Stimulated activated CD4-positive, alpha-beta T cell treated with anti-CD3 and anti-CD28 coated beads, Interleukin-1b, Interleukin-23, amount 100 ng/mL, for 48 hours (primary cell): ENCODE results near the gene ARID4A.
"Not testable (repeated sequence)": the region's sequence is repeated elsewhere in the genome, so short reads cannot be mapped to it uniquely, and the experiment has no call there.

ENCODE experiments used
- DNase-seq: peaks from one replicate; pipeline ENCODE4 v3.0.0-alpha.2; 2020

The ARID4A gene, protein sequence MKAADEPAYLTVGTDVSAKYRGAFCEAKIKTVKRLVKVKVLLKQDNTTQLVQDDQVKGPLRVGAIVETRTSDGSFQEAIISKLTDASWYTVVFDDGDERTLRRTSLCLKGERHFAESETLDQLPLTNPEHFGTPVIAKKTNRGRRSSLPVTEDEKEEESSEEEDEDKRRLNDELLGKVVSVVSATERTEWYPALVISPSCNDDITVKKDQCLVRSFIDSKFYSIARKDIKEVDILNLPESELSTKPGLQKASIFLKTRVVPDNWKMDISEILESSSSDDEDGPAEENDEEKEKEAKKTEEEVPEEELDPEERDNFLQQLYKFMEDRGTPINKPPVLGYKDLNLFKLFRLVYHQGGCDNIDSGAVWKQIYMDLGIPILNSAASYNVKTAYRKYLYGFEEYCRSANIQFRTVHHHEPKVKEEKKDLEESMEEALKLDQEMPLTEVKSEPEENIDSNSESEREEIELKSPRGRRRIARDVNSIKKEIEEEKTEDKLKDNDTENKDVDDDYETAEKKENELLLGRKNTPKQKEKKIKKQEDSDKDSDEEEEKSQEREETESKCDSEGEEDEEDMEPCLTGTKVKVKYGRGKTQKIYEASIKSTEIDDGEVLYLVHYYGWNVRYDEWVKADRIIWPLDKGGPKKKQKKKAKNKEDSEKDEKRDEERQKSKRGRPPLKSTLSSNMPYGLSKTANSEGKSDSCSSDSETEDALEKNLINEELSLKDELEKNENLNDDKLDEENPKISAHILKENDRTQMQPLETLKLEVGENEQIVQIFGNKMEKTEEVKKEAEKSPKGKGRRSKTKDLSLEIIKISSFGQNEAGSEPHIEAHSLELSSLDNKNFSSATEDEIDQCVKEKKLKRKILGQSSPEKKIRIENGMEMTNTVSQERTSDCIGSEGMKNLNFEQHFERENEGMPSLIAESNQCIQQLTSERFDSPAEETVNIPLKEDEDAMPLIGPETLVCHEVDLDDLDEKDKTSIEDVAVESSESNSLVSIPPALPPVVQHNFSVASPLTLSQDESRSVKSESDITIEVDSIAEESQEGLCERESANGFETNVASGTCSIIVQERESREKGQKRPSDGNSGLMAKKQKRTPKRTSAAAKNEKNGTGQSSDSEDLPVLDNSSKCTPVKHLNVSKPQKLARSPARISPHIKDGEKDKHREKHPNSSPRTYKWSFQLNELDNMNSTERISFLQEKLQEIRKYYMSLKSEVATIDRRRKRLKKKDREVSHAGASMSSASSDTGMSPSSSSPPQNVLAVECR

GRCh38 chr14:58298477-58299400 lies at the start of gene ARID4A:
ARID4A (plus strand) TSS chr14:58298555; CDS start chr14:58299855, 1,300 bp downstream.
- DNase-seq, result peak; percentile 88

GRCh38 chr14:58249611-58250010 lies 48.7 kb upstream of the ARID4A start:
- DNase-seq, result no peak

- DNase-seq, result no peak
These were observed 40.2 kb upstream of the ARID4A start for GRCh38 chr14:58258156-58258555.

DNA sequence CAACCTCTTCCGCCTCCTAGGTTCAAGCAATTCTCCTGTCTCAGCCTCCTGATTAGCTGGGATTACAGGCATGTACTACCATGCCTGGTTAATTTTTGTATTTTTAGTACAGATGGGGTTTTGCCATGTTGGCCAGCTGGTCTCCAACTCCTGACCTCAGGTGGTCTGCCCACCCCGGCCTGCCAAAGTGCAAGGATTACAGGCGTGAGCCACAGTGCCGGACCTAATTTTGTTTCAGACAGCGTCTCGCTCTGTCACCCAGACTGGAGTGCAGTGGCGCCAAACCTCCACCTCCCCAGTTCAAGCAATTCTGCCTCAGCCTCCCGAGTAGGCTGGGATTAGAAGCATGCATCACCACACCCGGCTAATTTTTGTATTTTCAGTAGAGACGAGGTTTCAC lies 36.4 kb upstream of the ARID4A start:
- DNase-seq, result not testable (repeated sequence)

DNA sequence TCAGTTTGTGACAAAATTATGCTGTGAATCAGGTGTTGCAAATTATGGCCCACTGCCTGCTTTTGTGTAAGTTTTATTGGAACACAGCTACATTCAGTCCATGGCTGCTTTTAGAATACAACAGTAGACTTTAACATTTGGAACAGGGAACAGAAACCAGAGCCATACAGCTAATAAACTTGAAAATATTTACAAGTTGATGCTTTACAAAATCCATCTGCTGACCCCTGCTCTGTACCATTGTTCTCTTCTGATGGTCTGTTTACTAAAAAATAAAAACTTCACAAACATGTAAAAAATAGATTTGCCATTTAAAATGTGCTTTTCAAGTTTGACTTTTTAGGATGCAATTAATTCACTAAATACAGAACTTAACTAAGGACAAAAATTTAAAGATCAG lies 33.0 kb upstream of the ARID4A start:
- DNase-seq, result no peak

DNA sequence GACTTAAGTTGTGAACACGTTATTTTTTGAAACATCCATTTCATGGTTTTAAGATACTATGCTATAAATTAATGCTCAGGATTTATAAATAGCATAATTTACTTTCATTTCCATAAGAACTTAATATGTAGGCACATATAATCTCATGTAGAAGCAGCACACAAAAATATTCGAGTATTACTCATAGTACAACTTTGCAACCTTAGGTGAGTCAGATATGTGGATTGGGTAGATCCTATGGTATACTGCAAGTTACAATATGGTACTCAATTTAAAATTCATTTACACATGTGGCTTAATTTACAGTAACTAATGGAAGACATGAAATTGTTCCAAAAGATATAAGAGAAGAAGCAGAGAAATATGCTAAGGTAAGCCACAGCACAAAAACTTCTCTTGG lies 27.7 kb upstream of the ARID4A start:
- no peak for DNase-seq

- no peak for DNase-seq
These were observed 25.6 kb upstream of the ARID4A start for GRCh38 chr14:58272588-58273372.

DNA sequence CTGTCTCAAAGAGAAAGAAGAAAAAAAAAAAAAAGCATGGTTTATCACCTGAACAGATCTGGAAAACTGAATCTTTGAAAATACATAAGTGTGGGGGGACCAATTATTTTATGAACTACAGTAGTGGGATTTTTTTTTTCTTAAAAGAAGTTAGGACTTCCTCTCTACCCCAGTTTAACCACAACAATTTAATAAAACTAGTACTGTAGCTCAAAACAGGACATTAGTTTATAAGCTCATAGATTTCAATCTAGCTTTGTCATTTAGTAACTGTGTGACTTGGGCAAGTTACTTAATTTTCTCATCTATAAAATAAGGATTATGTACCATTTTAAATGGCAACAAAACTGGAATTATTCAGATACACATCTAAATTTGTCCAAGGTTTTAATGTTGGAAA lies 23.5 kb upstream of the ARID4A start:
- DNase-seq, result no peak

- no peak for DNase-seq
These were observed 22.7 kb upstream of the ARID4A start for GRCh38 chr14:58275527-58276190.

DNA sequence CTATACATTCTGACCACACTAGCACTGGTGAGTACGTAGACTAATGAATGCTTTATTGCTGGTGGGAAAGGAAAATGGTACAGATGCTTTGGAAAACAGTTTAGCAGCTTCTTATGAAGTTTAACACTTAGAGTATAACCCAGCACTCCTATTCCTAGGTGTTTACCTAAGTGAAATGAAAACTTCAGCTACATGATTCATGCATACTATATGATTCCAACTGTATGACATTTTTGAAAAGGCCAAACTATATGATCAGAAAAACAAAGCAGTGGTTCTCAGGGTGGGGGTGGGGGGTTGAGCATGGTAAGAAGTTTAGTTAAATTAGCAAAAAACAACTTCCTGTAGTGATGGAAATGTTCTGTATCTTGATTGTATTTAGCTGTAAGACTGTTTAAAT lies 22.1 kb upstream of the ARID4A start:
- no peak for DNase-seq

- DNase-seq, result no peak
These were observed 20.2 kb upstream of the ARID4A start for GRCh38 chr14:58278177-58278576.

DNA sequence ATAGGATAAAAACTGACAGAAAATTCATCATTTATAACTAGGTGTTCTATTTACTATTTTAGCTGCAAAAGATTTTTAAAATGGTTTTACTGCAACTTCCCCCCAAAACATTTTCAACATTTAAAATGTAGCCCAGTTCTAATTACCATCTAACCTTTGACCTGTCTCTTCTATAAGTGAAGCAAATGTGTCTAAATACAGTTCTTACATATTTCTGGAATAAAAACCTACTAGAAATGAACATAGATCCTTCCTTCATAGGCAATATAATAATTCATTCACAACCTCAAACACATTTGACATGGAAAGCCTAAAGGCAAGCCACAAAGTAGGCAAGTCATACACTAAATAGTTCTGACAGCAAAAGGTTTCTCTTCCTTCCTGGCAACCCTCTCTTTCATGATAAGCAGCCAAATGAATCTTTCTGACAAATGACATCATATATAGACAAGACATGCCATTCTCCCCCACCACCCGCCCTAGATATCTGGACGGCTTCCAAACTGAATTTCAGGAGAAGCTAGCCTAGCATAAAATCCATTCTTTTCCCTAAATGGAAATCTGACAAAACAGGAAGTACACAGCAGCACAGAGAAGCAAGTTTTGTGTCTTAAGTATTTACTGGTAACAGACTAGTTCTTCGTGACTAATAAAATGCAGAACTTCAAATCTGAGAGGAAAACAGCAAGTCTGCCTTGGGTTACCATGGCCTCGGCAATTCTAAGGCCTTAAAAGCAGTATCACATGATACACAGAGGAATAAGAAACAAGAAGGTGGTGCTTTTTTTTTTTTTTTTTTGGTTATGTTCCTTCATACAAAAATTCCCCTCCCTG lies 17.2 kb upstream of the ARID4A start:
- DNase-seq, result peak; percentile 35

GRCh38 chr14:58281969-58282368 lies 16.4 kb upstream of the ARID4A start:
- no peak for DNase-seq

DNA sequence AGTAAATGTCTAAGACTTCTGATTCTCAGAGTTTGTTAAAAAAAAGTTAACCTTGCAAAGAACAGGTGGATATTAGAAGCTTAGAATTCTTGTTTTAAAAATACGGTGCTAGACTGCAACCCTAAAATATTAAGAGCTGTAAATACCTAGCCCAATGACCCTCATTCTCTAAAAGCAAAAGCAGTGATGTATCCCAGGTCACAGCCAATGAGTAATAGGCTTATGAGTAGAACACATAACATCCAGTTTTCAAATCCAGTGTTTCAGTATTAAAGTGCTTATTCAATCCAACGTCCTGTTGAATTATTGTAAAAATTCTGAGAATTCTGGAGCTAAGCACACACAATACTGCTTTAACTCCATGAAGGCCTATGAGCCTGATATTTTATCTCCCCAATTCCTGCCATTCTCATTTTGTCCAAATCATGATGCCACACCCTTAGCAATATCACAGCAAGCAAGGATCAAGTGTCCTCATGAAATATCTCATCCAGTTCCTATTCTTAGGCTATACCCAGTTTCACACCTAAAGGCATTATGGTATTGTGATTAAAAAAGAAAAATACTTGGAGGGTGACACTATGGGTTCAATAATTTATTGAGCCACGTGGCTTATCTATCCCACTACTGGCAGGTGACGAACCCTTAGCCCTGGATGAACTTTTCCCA lies 15.3 kb upstream of the ARID4A start:
- DNase-seq, result no peak

GRCh38 chr14:58283730-58284129 lies 14.6 kb upstream of the ARID4A start:
- no peak for DNase-seq

GRCh38 chr14:58285132-58285531 lies 13.2 kb upstream of the ARID4A start:
- no peak for DNase-seq

DNA sequence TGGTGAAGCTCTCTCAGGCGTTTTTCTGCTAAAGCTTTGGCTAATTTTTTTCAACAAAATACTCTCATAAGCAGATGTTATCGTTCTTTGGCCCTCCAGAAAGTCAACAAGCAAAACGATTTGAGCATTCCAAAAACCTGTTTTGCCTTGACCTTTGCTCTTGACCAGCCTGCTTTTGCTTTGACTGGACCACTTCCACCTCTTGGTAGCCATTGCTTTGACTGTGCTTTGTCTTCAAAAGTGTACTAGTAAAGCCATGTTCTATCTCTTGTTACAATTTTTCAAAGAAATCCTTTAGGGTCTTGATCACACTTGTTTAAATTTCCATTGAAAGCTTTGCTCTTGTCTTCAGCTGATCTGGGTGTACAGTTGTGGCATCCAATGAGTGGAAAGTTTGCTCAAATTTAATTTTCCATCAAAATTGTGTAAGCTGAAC lies 10.7 kb upstream of the ARID4A start:
- DNase-seq, result no peak

- no peak for DNase-seq
These were observed 10.1 kb upstream of the ARID4A start for GRCh38 chr14:58288106-58288792.
